Measurements from ENCODE around the gene ADAMTS12. TPM values are rescaled to one million over a fixed set of nuclear protein-coding genes. Genes with fewer than 3 reads are reported as not detected.

ADAMTS12 gene
- total RNA-seq, 1 experiment from 2014 or later = 0.05 TPM

DNA sequence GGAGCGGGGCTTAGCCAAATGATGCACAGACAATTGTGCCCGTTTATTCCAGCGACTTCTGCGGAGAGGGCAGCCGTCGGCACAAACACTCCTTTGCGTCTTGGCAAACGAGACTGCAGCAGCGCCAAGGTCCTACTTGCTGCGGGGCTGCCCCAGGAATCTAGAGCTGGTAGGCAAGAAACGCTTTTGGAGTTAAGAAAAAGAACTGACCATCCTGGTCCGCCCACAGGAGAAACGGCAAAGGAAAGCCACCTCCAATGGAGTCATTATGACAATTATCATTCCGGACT is 46.7 kb upstream of the ADAMTS12 start:
- CTCF ChIA-PET = no interaction called here
- RAD21 ChIA-PET (ENCODE audit: low non-redundant PET in 1 of 2, low total read pairs in 2 of 2, uncharacterized antibody in 2 of 2, unreplicated experiment in 2 of 2) = no interaction called here

DNA sequence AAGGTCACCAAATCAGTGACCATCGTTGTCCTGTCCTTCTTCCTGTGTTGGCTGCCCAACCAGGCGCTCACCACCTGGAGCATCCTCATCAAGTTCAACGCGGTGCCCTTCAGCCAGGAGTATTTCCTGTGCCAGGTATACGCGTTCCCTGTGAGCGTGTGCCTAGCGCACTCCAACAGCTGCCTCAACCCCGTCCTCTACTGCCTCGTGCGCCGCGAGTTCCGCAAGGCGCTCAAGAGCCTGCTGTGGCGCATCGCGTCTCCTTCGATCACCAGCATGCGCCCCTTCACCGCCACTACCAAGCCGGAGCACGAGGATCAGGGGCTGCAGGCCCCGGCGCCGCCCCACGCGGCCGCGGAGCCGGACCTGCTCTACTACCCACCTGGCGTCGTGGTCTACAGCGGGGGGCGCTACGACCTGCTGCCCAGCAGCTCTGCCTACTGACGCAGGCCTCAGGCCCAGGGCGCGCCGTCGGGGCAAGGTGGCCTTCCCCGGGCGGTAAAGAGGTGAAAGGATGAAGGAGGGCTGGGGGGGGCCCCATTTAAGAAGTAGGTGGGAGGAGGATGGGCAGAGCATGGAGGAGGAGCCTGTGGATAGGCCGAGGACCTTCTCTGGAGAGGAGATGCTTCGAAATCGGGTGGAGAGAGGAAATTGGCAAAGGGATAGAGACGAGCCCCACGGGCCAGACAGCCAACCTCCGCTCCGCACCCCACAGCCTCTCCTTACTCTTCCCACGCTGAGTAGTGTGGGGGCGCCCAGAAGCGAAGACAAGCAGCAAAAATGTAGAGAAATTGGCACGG is 46.1 kb upstream of the ADAMTS12 start:
- TF ChIP-seq YY1 (IDR thresholded peaks at IDR 0.05; ENCODE audit: extremely low read depth, insufficient replicate concordance, low read depth, low read length) = no peak
- no peak for TF ChIP-seq TCF7L2 (IDR thresholded peaks at IDR 0.05; ENCODE audit: borderline replicate concordance, extremely low read depth, insufficient read depth, insufficient read length)
- no peak for TF ChIP-seq RAD21 (IDR thresholded peaks at IDR 0.05; ENCODE audit: low read depth)
- no peak for TF ChIP-seq JUND (IDR thresholded peaks at IDR 0.05)
- no peak for TF ChIP-seq ZFX (IDR thresholded peaks at IDR 0.05)
- TF ChIP-seq, protein P1, sequence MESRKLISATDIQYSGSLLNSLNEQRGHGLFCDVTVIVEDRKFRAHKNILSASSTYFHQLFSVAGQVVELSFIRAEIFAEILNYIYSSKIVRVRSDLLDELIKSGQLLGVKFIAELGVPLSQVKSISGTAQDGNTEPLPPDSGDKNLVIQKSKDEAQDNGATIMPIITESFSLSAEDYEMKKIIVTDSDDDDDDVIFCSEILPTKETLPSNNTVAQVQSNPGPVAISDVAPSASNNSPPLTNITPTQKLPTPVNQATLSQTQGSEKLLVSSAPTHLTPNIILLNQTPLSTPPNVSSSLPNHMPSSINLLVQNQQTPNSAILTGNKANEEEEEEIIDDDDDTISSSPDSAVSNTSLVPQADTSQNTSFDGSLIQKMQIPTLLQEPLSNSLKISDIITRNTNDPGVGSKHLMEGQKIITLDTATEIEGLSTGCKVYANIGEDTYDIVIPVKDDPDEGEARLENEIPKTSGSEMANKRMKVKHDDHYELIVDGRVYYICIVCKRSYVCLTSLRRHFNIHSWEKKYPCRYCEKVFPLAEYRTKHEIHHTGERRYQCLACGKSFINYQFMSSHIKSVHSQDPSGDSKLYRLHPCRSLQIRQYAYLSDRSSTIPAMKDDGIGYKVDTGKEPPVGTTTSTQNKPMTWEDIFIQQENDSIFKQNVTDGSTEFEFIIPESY (IDR thresholded peaks at IDR 0.05; ENCODE audit: extremely low read depth, insufficient replicate concordance, low read length) = no peak
- RAD21 ChIA-PET (ENCODE audit: low non-redundant PET in 1 of 2, low total read pairs in 2 of 2, uncharacterized antibody in 2 of 2, unreplicated experiment in 2 of 2) = no interaction called here
- DNase-seq (ENCODE audit: low read depth, low spot score) (no peak), ATAC-seq (no peak)
- POLR2A ChIA-PET = no interaction called here
- Histone ChIP-seq H3K4me2 (ENCODE audit: low read length) (no peak overlapping the region), H3K27ac (ENCODE audit: low read depth, low read length) (no peak overlapping the region), H3K27me3 (ENCODE audit: insufficient read depth, low read length) (peaks cover 43% of the 10 kb centered on the region), H3K9ac (ENCODE audit: low read length) (no peak overlapping the region), H3K4me1 (ENCODE audit: control insufficient read depth in 1 of 2, insufficient read depth in 2 of 2, low read length in 2 of 2) (no peaks in the 10 kb centered on the region), H3K9me3 (ENCODE audit: control insufficient read depth in 1 of 2, insufficient read depth in 1 of 2, low read depth in 1 of 2, low read length in 2 of 2) (no peaks in the 10 kb centered on the region), H2AFZ (ENCODE audit: low read depth, low read length, poor library complexity, severe bottlenecking) (no peak overlapping the region), H4K20me1 (ENCODE audit: insufficient read depth) (no peaks in the 10 kb centered on the region), H3K4me3 (replicated peaks in 1 of 2; ENCODE audit: low read depth in 1 of 2, low read length in 2 of 2) (no peak overlapping the region), H3K36me3 (ENCODE audit: control insufficient read depth in 1 of 2, insufficient read depth in 2 of 2, low read length in 2 of 2) (no peaks in the 10 kb centered on the region), H3K9me2 (ENCODE audit: insufficient read depth) (no peaks in the 10 kb centered on the region), H3K79me2 (ENCODE audit: insufficient read depth, low read length) (no peaks in the 10 kb centered on the region)
- no TSS peak for BruUV-seq (replicated peaks)
- intact Hi-C loops (cut with micrococcal nuclease) = no loop called here
- CTCF ChIA-PET = no interaction called here

More for the DNA sequence above, 46.7 kb upstream of the ADAMTS12 start:
- no TSS peak for BruUV-seq (replicated peaks)
- intact Hi-C loops (cut with micrococcal nuclease) = no loop called here
- no peaks in the 10 kb centered on the region for H3K36me3 ChIP-seq (ENCODE audit: control insufficient read depth in 1 of 2, insufficient read depth in 2 of 2, low read length in 2 of 2)
- ATAC-seq (no peak), DNase-seq (ENCODE audit: low read depth, low spot score) (no peak)
- H3K9me2 ChIP-seq (ENCODE audit: insufficient read depth) = no peaks in the 10 kb centered on the region
- H3K4me1 ChIP-seq (ENCODE audit: control insufficient read depth in 1 of 2, insufficient read depth in 2 of 2, low read length in 2 of 2) = no peaks in the 10 kb centered on the region
- no peaks in the 10 kb centered on the region for H3K79me2 ChIP-seq (ENCODE audit: insufficient read depth, low read length)
- H4K20me1 ChIP-seq (ENCODE audit: insufficient read depth) = no peaks in the 10 kb centered on the region
- H2AFZ ChIP-seq (ENCODE audit: low read depth, low read length, poor library complexity, severe bottlenecking) = no peak overlapping the region
- POLR2A ChIA-PET = no interaction called here
- no peak for TF ChIP-seq RAD21 (IDR thresholded peaks at IDR 0.05; ENCODE audit: low read depth)
- no peak for TF ChIP-seq SP1 (IDR thresholded peaks at IDR 0.05; ENCODE audit: low read depth)
- TF ChIP-seq, protein P2, sequence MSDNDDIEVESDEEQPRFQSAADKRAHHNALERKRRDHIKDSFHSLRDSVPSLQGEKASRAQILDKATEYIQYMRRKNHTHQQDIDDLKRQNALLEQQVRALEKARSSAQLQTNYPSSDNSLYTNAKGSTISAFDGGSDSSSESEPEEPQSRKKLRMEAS (IDR thresholded peaks at IDR 0.05) = no peak
- no peak for TF ChIP-seq FOSL1 (IDR thresholded peaks at IDR 0.05; ENCODE audit: low read depth)
- TF ChIP-seq, protein P3, sequence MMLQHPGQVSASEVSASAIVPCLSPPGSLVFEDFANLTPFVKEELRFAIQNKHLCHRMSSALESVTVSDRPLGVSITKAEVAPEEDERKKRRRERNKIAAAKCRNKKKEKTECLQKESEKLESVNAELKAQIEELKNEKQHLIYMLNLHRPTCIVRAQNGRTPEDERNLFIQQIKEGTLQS (IDR thresholded peaks at IDR 0.05) = no peak
- TF ChIP-seq ZNF274 (IDR thresholded peaks at IDR 0.05; ENCODE audit: low read depth, low read length) = no peak
- no peak for TF ChIP-seq SIN3A (IDR thresholded peaks at IDR 0.05; ENCODE audit: low read depth)
- H3K4me3 ChIP-seq (replicated peaks in 1 of 2; ENCODE audit: low read depth in 1 of 2, low read length in 2 of 2) = no peak overlapping the region
- no peak overlapping the region for H3K27ac ChIP-seq (ENCODE audit: low read depth, low read length)
- H3K27me3 ChIP-seq (ENCODE audit: insufficient read depth, low read length) = peaks cover 43% of the 10 kb centered on the region
- no peak overlapping the region for H3K4me2 ChIP-seq (ENCODE audit: low read length)
- H3K9me3 ChIP-seq (ENCODE audit: control insufficient read depth in 1 of 2, insufficient read depth in 1 of 2, low read depth in 1 of 2, low read length in 2 of 2) = no peaks in the 10 kb centered on the region
- no peak overlapping the region for H3K9ac ChIP-seq (ENCODE audit: low read length)

Measured in HCT116 (cell line).